Bladder microvascular endothelial cell (primary cell): ENCODE data around the gene TOR2A. TPM values are rescaled to one million over a fixed set of nuclear protein-coding genes. Genes with fewer than 3 reads are reported as not detected.

Source experiments
- total RNA-seq: library from RNA; depleted of rRNA; stranded (reverse); fragments of >200 nt; gene quantifications from 2 replicates; pipeline ENCODE4 v1.2.3, GENCODE V29; 2014

The TOR2A gene
- total RNA-seq: 8.1 and 8.6 TPM in 2 replicates

DNA sequence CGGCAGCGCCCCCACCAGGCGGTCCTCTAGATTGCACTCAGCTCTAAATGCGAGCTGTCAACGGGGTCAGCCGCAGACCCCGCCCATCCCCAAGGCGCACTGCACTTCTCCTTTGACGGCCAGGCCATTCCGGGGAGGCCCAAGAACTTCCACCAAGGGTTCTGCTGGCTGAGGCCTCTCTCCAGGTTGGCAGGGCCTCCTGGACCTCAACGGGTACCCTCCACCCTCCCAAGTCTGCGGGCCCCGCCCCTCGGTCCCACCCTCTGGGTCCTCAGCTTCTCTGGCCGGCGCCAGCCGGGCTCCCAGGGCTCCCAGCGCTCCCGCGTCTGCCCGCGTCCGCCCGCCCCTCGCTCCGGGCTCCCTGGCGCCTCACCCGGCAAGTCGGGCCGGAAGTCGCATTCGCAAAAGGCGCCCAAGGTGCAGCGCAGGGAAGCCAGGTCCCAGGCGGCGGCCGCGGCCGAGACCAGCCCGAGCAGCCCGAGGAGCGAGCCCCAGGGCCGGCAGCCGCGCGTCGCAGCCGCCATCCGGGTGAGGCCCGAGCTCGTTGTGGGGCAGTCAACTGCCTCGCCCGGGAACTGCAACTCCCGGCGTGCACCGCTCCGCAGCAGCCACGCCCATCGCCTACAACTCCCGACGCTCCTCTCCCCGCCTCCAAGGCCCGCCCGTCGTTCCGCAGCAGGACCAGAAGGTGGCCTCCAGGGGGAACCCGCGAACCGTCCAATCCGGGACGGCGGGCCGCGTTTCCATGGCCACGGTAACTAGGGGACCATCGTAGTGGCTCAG is at the start of gene TOR2A:
Gene TOR2A, minus strand, starts transcription at position 548 of the 783 bp plus-strand sequence. Its CDS starts 24 bp downstream, at position 524.

GRCh38 chr9:127778280-127779135 is 43.4 kb upstream of the TOR2A start, which contains the start of gene SH2D3C:
SH2D3C (minus strand) TSS chr9:127778666; CDS start chr9:127778627, 39 bp downstream.

DNA sequence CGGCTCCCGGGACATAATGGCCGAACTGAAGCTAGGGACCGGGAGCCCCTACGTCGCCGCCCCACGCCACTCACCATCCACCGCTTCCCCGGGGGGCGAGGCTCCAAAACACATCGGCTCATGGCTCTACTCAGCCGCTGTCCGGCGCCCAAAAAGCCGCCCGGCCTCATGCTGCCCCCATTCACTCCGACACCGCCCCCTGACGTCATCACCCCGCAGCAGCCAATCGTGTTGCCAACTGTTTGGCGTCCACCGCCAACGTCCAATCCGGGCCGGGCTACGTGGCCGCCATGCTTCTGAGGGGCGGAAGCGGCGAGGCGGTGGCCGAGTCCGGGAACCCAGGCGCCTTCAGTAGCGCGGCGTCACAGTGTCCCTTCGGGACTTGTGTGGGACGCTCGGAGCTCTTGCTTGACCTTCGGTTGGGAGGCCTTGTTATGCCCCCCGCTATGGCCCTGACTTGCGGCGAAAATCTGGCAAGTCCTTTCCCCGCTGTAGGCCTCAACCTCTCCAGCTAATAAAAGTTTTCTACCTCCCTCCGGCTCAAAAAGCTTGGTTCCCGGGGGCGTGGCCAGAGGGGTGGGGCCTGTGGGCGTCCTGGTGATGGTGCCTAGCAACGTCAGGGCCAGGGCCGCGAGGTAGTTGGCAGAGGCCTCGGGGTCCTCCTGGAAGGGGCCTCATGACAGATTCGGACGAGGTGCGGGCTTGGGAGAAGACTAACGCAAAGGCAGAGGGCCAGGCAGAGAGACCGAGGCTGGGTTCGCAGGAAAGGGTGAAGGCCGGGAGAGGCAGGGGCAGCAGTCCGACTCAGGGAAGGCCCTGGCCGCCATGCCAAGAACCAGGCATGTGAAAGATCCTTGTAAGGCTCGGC is 19.4 kb downstream of the TOR2A start, which contains the start of the genes PTRH1 and TTC16:
Gene PTRH1, minus strand, starts transcription at position 194 of the 868 bp plus-strand sequence. Its CDS starts 24 bp downstream, at position 170.
Gene TTC16, plus strand, starts transcription at position 610 of the 868 bp plus-strand sequence. Its CDS starts 67 bp downstream, at position 677.

GRCh38 chr9:127706836-127707241 is 28.3 kb downstream of the TOR2A start, which contains the start of gene CFAP157:
CFAP157 (plus strand) TSS chr9:127706988; CDS start chr9:127707032, 44 bp downstream.

Other genes with a start within 250 kb of the TOR2A start
- gene STXBP1, start 123.0 kb downstream of the TOR2A start, total RNA-seq: 11.0 and 19.3 TPM in 2 replicates
- gene CFAP157, start 28.3 kb downstream of the TOR2A start, total RNA-seq: not detected in 2 replicates
- 36.3 and 39.8 TPM in 2 replicates for gene PTRH1, start 19.6 kb downstream of the TOR2A start, total RNA-seq
- not detected in 2 replicates for gene TTC16, start 19.2 kb downstream of the TOR2A start, total RNA-seq
- gene SH2D3C, start 43.4 kb upstream of the TOR2A start, total RNA-seq: 43.5 and 83.7 TPM in 2 replicates
- gene CDK9, start 50.7 kb upstream of the TOR2A start, total RNA-seq: 80.5 and 104 TPM in 2 replicates
- gene FPGS, start 67.6 kb upstream of the TOR2A start, total RNA-seq: 66.7 and 94.3 TPM in 2 replicates
- gene ENG, start 119.4 kb upstream of the TOR2A start, total RNA-seq: 76.9 and 295 TPM in 2 replicates
- 30.6 and 54.9 TPM in 2 replicates for gene AK1, start 142.4 kb upstream of the TOR2A start, total RNA-seq
- gene ST6GALNAC6, start 164.3 kb upstream of the TOR2A start, total RNA-seq: 29.6 and 29.8 TPM in 2 replicates
- gene ST6GALNAC4, start 181.7 kb upstream of the TOR2A start, total RNA-seq: 28.8 and 32.0 TPM in 2 replicates
- 0.44 and 0.97 TPM in 2 replicates for gene PIP5KL1, start 195.5 kb upstream of the TOR2A start, total RNA-seq
- gene DPM2, start 202.6 kb upstream of the TOR2A start, total RNA-seq: 6.2 and 14.2 TPM in 2 replicates
- gene EEIG1, start 245.7 kb upstream of the TOR2A start, total RNA-seq: 1.1 and 20.5 TPM in 2 replicates